SU-DHL-6 (cell line): ENCODE data around the gene POU6F2.

Source experiments
- CTCF ChIP-seq: fragments of 200-600 bp; sonication (generic); IDR thresholded peaks from one replicate; pipeline ENCODE4 v1.5.1; 2017; ENCODE audit warnings: antibody characterized with exemption, mild to moderate bottlenecking, low read length, moderate library complexity; ENCODE audit not compliant: insufficient read depth, poor library complexity, severe bottlenecking
- EZH2phosphoT487 ChIP-seq: fragments of 200-600 bp; sonication (generic), shearing (Covaris generic); conservative IDR thresholded peaks from 2 replicates; pipeline ENCODE4 v1.6.1; 2018; ENCODE audit warnings: mild to moderate bottlenecking, antibody characterized with exemption, low read length, moderate library complexity, mixed read lengths

DNA sequence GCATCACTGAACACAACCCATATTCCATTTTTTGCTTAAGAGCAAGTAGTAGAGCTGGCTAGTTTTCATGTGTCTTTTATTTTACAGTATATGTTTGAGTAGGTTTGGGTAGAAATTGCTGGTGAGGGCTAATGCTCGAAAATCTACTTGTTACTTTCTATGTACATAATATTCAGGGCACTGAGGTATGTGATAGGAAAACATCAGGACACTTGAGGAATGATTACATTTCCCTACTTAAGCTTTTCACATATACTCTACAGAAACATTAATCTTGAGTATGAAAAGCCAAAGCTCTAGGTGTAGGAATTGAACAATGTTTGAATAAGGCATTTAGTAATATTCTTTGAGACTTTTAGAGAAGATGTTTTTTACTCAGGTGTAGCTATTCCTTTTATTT lies 73.6 kb downstream of the POU6F2 start:
- TF ChIP-seq CTCF: no peak
- no peak for TF ChIP-seq EZH2phosphoT487
